ENCODE data around the gene AR. TPM values are rescaled to one million over a fixed set of nuclear protein-coding genes. Genes with fewer than 3 reads are reported as not detected.

AR gene
- total and polyA plus RNA-seq, 2 of the 4 experiments (the other 2 are of a cell fraction): 1.5 to 4.7 TPM

DNA sequence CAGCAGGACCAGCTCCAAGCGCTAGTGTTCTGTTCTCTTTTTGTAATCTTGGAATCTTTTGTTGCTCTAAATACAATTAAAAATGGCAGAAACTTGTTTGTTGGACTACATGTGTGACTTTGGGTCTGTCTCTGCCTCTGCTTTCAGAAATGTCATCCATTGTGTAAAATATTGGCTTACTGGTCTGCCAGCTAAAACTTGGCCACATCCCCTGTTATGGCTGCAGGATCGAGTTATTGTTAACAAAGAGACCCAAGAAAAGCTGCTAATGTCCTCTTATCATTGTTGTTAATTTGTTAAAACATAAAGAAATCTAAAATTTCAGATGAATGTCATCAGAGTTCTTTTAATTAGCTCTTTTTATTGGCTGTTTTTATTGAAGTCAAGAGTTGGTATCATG, 186.5 kb downstream of the AR start:
- Histone ChIP-seq H4K91ac (ENCODE audit: insufficient read depth, low read depth, low read length) (no peak overlapping the region), H3K23ac (ENCODE audit: low read depth, low read length) (no peak overlapping the region), H3K4ac (ENCODE audit: low read depth, low read length) (no peak overlapping the region), H2AFZ (replicated peaks; ENCODE audit: low read length, poor library complexity) (no peak overlapping the region), H3K9me1 (ENCODE audit: insufficient read depth, low read length) (no peaks in the 10 kb centered on the region), H3K4me2 (ENCODE audit: low read depth, low read length) (no peak overlapping the region), H3K56ac (ENCODE audit: extremely low read depth, insufficient read depth, low read length) (no peak overlapping the region), H3K27me3 (ENCODE audit: control insufficient read depth, insufficient read depth, low read length) (peaks cover 4% of the 10 kb centered on the region), H3K36me3 (ENCODE audit: control insufficient read depth, insufficient read depth, low read length) (no peaks in the 10 kb centered on the region), H2AK9ac (replicated peaks; ENCODE audit: low read depth, low read length, poor library complexity) (no peak overlapping the region), H2BK5ac (ENCODE audit: low read depth, low read length, poor library complexity, severe bottlenecking) (no peak overlapping the region), H4K20me1 (ENCODE audit: insufficient read depth, low read length) (no peaks in the 10 kb centered on the region), H3K14ac (replicated peaks; ENCODE audit: low read depth, low read length) (no peak overlapping the region), H2AK5ac (ENCODE audit: low read depth, low read length) (no peak overlapping the region), H3K79me1 (ENCODE audit: low read depth in 1 of 2, low read length in 2 of 2) (no peaks in the 10 kb centered on the region), H4K5ac (ENCODE audit: low read depth, low read length) (no peak overlapping the region), H4K8ac (ENCODE audit: low read depth in 2 of 2, low read length in 2 of 2) (no peak overlapping the region), H3K4me3 (ENCODE audit: insufficient read depth, low read depth, low read length) (no peak overlapping the region), H3K4me1 (ENCODE audit: control insufficient read depth, insufficient read depth, low read length) (no peaks in the 10 kb centered on the region), H2BK15ac (ENCODE audit: low read depth, low read length) (no peak overlapping the region), H2BK120ac (ENCODE audit: low read depth, low read length) (no peak overlapping the region), H3K9ac (ENCODE audit: low read depth, low read length) (no peak overlapping the region), H3K9me3 (ENCODE audit: control insufficient read depth, insufficient read depth, low read length) (no peaks in the 10 kb centered on the region), H3K18ac (ENCODE audit: low read depth, low read length) (no peak overlapping the region), H3K27ac (ENCODE audit: insufficient read depth, low read length) (no peak overlapping the region), H2BK20ac (ENCODE audit: low read depth, low read length) (no peak overlapping the region)
- no CpG with 5 or more reads among the region's 2 CpGs for WGBS, 2 experiments (ENCODE audit: extremely low coverage in 2 of 2, insufficient read length in 1 of 2)
- no peak for DNase-seq
- BruUV-seq (replicated peaks): no TSS peak
- ATAC-seq (ENCODE audit: low read depth): no peak
- ChIA-PET CTCF (no interaction called here), POLR2A (ENCODE audit: unreplicated experiment) (no interaction called here)
- in situ Hi-C loops (cut with MboI; ENCODE audit: low sequenced_read_pairs) (no loop called here), intact Hi-C loops (cut with micrococcal nuclease) (no loop called here), dilution Hi-C loops (cut with HindIII; ENCODE audit: low sequenced_read_pairs, unreplicated experiment) (no loop called here)
- no peak for TF ChIP-seq MAFK (IDR thresholded peaks at IDR 0.05; ENCODE audit: low read depth, low read length)

Data from IMR-90 (cell line).